Measurements from ENCODE around the gene FGGY.
"Not testable (repeated sequence)": the region's sequence is repeated elsewhere in the genome, so short reads cannot be mapped to it uniquely, and the experiment has no call there.

The FGGY gene

GRCh38 chr1:59354239-59354638 lies 57.3 kb downstream of the FGGY start:
- not testable (repeated sequence) for DNase-seq

GRCh38 chr1:59354709-59355337 lies 57.9 kb downstream of the FGGY start:
- DNase-seq, result no peak

- no peak for DNase-seq
Observed at GRCh38 chr1:59355361-59355760, 58.5 kb downstream of the FGGY start.

GRCh38 chr1:59356627-59357026 lies 59.7 kb downstream of the FGGY start:
- DNase-seq, result no peak

GRCh38 chr1:59357645-59358320 lies 60.9 kb downstream of the FGGY start:
- no peak for DNase-seq

- no peak for DNase-seq
Observed at GRCh38 chr1:59359325-59359724, 62.4 kb downstream of the FGGY start.

GRCh38 chr1:59360170-59360569 lies 63.3 kb downstream of the FGGY start:
- peak; percentile 51 for DNase-seq

GRCh38 chr1:59360729-59361128 lies 63.8 kb downstream of the FGGY start:
- DNase-seq, result no peak

GRCh38 chr1:59361766-59362165 lies 64.9 kb downstream of the FGGY start:
- DNase-seq, result no peak

- DNase-seq, result no peak
Observed at GRCh38 chr1:59364037-59364436, 67.1 kb downstream of the FGGY start.

- peak; percentile 84 for DNase-seq
Observed at GRCh38 chr1:59366346-59366745, 69.5 kb downstream of the FGGY start.

GRCh38 chr1:59367301-59368007 lies 70.6 kb downstream of the FGGY start:
- DNase-seq, result peak; percentile 94

GRCh38 chr1:59368008-59368670 lies 71.2 kb downstream of the FGGY start:
- peak; percentile 23 for DNase-seq

- DNase-seq, result peak; percentile 100
Observed at GRCh38 chr1:59375321-59376220, 78.7 kb downstream of the FGGY start.

- DNase-seq, result no peak
Observed at GRCh38 chr1:59377350-59377904, 80.5 kb downstream of the FGGY start.

GRCh38 chr1:59378621-59379370 lies 81.9 kb downstream of the FGGY start:
- no peak for DNase-seq

GRCh38 chr1:59379371-59379728 lies 82.5 kb downstream of the FGGY start:
- no peak for DNase-seq

GRCh38 chr1:59383963-59384362 lies 87.1 kb downstream of the FGGY start:
- DNase-seq, result no peak

- no peak for DNase-seq
Observed at GRCh38 chr1:59384443-59384842, 87.5 kb downstream of the FGGY start.

GRCh38 chr1:59388191-59388590 lies 91.3 kb downstream of the FGGY start:
- DNase-seq, result no peak

GRCh38 chr1:59389847-59390246 lies 93.0 kb downstream of the FGGY start:
- DNase-seq, result no peak

GRCh38 chr1:59390307-59390706 lies 93.4 kb downstream of the FGGY start:
- DNase-seq, result no peak
